Measurements from ENCODE around the gene NUBP2.

NUBP2 gene

DNA sequence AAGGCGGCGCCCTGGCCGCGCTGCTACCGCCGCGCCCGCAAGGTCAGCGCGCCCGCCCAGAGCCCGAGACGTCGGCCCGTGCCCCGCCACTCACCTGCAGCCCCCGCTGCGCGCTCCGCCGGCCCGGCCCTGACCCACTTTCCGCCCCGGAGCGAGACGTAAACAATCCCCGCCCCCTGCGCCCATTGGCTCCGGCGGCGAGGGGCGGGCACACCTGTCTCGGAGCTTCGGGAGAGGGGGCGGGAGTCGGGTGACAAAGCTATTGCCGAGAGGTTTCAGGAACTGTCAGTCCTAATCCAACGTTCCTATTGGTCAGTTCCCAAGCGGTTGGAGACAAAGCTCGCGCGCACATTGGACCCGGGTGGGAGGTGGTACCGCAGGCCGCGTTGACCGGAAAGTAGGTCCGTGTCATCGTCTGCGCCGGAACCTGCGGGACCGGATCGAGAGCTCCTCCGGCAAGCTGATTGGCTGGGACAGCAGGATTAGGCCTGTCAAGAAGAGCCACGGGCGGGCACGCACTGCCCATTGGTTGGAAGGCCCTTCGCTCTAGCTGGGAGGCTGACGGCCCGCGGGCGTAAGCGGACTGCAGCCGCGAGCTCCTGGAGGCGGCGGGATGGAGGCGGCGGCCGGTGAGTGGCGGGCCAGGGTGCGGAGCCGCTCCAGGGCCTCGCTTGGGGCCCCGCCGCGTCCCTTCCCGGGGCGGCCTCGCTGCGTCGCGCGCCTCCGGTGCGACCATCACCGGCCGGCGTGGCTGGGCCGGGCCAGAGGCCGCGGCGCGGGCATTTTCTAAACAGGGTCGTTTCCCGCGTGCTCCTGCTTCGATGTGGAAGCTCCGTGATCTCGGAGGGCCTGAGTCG lies at the start of gene NUBP2, which contains the start of gene SPSB3:
Gene NUBP2 (plus strand): TSS at position 553 of the 857 bp plus-strand sequence. CDS start 61 bp downstream, at position 614.
Gene SPSB3 (minus strand): TSS at position 164 of the 857 bp plus-strand sequence. CDS start 1,088 bp downstream, outside the sequence.
- DNase-seq (ENCODE audit: low read depth) = peak; percentile 96

GRCh38 chr16:1734123-1734522 lies 48.6 kb upstream of the NUBP2 start:
- DNase-seq (ENCODE audit: low read depth) = no peak

DNA sequence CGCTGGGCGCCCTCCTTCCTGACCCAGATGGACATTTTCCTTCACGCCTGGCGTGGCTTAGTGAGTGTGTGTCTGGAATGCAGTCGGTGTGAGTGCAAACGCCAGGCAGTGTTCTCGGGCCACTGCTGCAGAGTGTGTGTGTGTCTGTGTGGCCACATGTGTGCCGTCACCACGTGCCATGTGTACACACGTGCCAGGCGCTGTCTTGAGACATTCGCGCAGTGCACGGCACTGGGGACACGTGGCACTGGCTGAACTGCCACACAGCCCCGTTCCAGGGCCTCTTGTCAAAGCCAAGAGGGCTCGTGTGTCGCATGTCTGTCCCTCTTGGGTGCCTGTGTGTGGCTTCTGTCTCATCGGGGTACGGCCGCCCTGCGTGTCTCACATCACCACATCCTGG lies 47.9 kb upstream of the NUBP2 start:
- no peak for DNase-seq (ENCODE audit: low read depth)

DNA sequence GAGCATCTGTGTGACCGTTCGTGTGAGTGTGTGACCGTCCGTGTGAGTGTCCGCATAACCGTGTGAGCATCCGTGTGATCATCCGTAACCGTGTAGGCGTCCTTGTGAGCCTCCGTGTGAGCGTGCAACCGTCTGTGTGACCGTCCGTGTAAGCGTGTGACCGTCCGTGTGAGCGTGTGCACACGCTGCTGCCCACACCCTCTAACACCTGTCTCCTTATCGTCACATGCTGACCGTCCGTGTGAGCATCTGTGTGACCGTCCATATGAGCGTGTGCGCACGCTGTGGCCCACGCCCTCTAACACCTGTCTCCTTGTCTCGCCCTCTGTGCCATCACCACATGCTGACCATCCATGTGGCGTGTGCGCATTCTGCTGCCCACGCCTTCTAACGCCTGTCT lies 42.5 kb upstream of the NUBP2 start:
- no peak for DNase-seq (ENCODE audit: low read depth)

DNA sequence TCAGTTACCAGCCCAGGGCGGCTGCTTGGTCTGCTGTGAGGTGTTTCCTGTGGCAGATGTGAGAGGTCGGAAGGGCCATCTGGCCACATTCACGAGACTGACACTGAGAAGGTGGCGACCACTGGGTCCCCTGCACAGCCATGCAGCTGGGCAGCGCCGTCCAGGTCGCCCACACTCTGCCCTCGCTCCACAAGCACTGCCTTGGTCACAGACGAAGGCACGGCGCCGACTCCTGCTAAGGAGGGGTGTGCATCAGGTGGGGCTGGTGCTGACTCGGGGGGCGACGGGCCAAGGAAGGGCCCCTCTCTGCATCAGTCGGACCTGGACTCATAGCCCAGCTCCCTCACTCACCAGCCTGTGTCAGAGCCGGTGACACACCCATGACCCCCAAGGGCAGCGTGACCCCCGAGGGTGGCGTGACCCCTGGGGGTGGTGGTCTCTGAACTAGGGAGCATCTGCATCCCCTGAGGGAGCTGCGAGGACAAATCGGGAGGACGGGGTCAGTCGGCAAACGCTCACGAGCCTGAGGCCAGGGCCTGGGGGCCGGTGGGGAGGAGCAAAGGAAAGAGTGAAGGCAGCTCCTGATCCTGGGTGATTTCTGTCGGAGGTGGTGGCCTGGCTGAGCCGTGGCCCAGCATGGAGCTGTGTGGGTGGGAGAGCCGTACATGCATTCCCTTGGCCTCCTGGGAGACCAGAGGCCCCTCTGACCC lies 41.8 kb upstream of the NUBP2 start:
- DNase-seq (ENCODE audit: low read depth) = no peak

GRCh38 chr16:1741553-1742165 lies 41.1 kb upstream of the NUBP2 start:
- DNase-seq (ENCODE audit: low read depth) = no peak

DNA sequence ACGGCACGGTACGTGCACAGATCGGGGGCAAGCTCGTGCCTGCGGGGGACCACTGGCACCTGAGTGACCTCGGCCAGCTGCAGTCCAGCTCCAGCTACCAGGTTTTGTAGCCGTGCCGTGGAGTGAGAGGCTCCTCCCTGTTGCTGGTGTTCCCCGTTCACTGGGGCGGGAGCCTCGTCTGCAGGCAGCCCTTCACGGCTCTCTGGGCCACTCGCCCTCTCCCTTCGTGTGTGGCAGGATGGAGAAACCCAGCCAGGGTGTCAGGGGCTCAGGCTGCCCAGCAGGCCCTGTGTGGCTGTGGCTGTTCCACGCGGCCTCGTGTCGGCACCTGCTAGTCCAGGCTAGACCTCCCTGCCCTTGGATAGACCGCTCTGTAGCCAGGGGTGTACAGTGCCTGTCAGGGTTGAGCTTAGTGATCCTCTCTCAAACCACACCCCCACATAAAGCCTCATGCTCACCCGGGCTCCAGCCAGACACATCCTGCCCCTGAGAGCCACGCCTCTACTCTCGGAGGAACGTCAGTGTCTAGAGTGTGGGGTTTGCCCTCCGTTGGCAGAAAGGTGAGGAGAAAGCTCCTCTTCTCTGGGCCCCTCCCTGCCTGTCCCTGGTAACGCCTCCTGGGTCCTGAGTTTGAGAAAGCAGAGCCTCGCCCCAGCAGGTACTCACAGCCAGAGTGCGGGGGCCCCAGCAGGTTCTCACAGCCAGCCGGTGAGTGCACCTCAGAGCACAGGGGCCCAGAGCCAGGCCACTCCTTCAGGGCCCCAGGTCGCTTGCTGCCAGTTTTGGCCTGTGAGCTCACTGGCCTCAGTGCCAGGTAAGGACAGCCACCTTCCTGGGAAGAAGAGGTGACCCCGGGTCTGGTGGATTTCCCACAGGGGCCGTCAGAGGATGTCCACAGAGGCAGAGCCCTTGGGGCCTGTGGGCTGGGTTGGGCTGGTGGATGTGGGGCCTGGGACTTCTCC lies 39.1 kb upstream of the NUBP2 start:
- no peak for DNase-seq (ENCODE audit: low read depth)

DNA sequence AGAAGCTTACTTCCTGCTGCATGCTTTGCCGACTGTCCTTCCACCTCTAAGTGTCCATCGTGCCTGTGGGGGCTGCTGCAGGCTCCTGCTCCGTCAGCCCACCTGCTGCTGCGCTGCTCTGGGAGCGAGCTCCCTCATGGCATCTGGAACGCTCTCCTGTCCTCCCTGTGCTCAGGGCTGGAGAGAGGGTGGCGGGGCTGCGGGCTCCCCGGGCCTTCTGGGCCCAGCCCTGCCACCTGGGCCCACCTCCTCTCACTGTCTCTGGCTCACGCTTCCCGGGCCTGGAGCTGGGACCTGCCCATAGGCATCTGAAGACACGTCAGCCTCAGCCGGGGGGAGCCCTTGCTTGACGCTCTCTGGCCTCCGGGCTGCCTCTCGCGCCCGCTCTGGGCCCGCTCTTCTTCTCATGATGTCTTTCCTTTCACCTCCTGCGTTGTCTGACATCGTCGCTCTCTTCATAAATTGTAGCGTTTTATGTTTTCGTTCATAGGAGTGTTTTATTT lies 38.4 kb upstream of the NUBP2 start:
- DNase-seq (ENCODE audit: low read depth) = no peak

GRCh38 chr16:1745181-1745899 lies 37.4 kb upstream of the NUBP2 start:
- DNase-seq (ENCODE audit: low read depth) = no peak

GRCh38 chr16:1745900-1746692 lies 36.7 kb upstream of the NUBP2 start:
- no peak for DNase-seq (ENCODE audit: low read depth)

- no peak for DNase-seq (ENCODE audit: low read depth)
Measured at GRCh38 chr16:1746693-1747195, 36.0 kb upstream of the NUBP2 start.

DNA sequence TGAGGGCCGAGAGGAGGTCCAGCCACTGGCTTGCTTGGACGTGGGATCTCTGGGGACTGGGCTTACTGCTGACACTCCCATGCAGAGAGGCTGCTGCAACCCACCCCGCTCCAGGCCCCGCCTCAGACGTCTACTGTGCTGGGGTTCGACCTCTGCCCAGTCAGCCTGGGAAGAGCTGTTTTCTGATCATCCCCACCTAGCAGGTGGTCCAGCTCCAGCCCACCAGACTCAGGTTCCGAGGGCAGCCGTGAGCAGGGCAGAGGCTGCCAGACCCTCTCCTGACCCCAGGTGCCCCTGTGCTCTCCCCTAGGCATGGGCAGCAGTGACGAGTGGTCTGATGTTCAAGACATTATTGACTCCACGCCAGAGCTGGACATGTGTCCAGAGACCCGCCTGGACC lies 34.8 kb upstream of the NUBP2 start:
- DNase-seq (ENCODE audit: low read depth) = no peak

DNA sequence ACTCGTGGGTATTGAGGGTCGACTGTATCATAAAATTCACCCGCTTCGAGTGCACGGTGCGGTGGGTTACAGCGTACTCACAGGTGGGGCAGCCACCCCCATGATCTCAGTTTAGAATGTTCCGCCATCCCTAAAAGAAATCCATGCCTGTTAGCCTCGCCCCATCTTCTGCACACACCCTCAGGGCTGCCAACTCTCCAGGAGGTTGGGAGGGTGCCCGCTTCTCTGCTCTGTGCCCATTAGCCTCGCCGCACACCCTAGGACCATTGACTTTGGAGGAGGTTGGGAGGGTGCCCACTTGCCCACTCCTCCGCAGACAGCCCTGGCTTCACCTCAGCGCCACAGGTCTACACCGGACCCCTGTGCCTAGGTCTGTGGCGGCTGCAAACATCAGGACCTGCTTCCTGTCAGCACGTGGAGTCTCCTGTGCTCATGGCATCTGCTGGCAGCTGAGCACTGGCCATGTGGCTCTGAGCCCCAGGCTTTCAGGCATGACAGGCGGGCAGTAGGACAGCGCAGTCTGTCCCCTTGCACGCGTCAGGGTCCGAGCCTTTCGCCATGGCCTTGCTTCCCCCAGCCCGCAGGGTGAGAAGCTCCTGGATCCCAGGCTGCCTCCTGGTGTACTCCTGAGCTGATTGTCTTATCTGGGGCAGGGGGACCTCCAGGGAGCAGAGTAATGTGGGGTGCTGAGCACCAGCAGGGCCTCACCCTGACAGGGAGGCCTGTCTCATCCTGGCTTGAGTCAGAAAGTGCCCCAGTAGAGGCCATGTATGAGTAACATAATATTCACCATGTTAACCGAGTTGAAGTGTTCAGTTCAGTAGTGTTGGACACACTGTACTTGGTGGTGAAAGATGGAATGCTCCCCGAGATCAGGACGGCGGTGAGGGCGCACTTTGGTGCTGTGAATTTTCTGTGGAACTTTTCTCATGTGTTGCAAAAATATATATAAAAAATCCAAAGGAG lies 33.3 kb upstream of the NUBP2 start:
- DNase-seq (ENCODE audit: low read depth) = no peak

- no peak for DNase-seq (ENCODE audit: low read depth)
Measured at GRCh38 chr16:1751946-1752345, 30.8 kb upstream of the NUBP2 start.

DNA sequence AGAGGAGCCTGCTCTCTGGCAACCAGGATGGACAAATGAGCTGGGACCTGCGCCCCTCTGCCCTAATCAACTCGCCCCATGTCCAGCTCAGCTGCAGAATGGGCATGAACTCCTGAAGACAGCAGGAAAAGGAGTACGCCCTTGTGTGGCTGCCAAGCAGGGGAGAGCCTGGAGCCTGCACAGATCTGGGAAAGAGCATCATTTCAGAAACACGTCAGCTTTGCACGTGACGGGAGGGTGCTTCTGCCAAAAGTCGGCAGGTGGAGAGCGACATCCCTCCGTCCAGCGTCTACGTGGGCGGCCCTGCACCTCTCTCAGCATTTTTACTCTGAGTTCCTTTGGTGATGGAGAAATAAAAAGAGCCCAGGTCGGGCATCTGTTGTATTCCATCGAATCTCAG lies 29.9 kb upstream of the NUBP2 start:
- DNase-seq (ENCODE audit: low read depth) = no peak

GRCh38 chr16:1754204-1754603 lies 28.6 kb upstream of the NUBP2 start:
- no peak for DNase-seq (ENCODE audit: low read depth)

DNA sequence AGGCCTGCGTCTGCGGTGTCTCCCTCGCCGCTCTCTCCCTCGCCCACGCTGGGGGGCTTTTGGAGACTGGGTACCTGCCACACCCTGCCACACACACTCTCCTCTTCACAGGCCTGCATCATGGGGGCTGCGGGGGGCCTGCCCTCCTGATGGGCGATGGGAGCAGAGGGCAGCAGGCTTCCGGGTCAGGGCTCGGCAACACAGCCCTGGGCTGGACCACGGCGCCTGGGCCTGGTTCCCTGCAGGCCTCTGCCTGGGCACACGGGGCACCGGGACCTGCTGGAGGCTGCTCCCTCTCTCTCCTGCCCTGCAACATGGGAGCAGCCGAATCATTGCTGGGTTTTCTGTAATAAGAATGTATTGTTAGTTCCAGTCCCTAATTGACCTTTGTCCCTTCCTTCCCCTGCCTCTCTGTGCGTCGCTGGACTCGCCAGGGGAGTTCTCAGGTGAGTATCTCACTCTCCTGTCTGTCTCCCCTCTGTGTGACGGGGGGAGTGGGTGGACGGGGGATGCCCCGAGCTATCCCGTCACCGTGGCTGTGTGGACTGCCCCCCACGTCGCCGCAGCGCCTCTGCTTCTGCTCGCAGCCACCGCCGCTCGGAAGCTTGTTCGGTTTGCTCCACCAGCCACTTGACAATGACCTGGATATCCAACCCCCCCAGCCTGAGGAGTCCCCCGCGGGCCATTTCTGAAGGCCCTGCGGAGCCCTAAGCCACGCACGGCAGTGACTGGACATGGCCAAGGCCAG lies 24.9 kb upstream of the NUBP2 start:
- no peak for DNase-seq (ENCODE audit: low read depth)

- DNase-seq (ENCODE audit: low read depth) = no peak
Measured at GRCh38 chr16:1758923-1759322, 23.8 kb upstream of the NUBP2 start.
